ENCODE data around the gene ARRB1. TPM values are rescaled to one million over a fixed set of nuclear protein-coding genes. Genes with fewer than 3 reads are reported as not detected.

The ARRB1 gene
- total and polyA plus RNA-seq, 10 of the 15 experiments (the other 5 are each of a cell fraction or from before 2014, with no cell fraction given): 0.39 to 12.9 (median 1.7) TPM

DNA sequence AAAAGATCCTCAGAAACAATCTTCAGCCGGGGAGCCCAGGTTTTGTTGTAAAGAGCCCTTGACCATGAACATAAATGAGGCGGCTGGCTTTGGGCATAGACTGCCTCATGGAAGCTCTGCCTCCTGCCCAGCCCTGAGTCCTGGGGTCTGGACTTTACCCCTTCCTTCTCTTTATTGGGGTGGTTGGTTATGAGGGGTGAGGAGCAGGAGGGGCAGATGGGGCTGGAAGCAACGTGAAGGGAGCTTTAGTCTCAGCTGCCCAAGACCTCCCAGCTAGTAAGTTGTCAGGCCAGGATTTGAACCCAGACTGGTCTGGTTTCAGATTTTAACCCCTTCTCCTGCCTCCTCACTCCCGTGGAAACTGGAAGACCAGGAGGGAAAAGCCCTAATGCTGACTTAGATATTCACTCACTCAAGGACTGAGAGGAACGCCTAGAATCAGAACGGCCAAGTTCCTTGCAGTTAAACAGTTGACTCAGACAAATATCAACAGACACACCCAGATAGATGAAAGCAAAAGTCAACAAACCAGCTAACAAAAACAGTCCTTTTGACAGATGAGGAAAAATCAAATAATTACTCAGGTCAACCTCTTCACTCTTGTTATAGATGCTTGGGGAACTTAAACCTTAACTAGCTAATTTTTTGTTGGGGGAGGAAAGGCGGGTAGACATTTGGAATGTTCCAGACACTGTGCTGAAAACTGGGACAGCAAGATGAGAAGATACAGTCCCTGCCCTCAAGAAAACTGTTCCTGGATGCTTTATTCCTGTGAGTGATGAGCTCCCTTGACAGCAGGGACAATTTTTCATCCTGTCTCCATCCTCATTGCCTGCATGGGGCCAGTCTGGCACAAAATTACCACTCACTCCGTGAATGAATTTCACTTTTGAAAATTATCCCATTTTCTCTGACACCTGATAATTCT lies 20.8 kb upstream of the ARRB1 start (continued):
- TF ChIP-seq CUX1 (IDR thresholded peaks at IDR 0.05; ENCODE audit: insufficient replicate concordance, low read depth, low read length): no peak
- TF ChIP-seq DPF2 (IDR thresholded peaks at IDR 0.05): no peak
- TF ChIP-seq SMARCA5 (IDR thresholded peaks at IDR 0.05): no peak
- TF ChIP-seq, protein P1, sequence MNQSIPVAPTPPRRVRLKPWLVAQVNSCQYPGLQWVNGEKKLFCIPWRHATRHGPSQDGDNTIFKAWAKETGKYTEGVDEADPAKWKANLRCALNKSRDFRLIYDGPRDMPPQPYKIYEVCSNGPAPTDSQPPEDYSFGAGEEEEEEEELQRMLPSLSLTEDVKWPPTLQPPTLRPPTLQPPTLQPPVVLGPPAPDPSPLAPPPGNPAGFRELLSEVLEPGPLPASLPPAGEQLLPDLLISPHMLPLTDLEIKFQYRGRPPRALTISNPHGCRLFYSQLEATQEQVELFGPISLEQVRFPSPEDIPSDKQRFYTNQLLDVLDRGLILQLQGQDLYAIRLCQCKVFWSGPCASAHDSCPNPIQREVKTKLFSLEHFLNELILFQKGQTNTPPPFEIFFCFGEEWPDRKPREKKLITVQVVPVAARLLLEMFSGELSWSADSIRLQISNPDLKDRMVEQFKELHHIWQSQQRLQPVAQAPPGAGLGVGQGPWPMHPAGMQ (IDR thresholded peaks at IDR 0.05; ENCODE audit: borderline replicate concordance): no peak
- no peak for TF ChIP-seq TARDBP (IDR thresholded peaks at IDR 0.05; ENCODE audit: borderline replicate concordance)
- no peak for TF ChIP-seq PML (IDR thresholded peaks at IDR 0.05; ENCODE audit: low read length)
- TF ChIP-seq, protein P2, sequence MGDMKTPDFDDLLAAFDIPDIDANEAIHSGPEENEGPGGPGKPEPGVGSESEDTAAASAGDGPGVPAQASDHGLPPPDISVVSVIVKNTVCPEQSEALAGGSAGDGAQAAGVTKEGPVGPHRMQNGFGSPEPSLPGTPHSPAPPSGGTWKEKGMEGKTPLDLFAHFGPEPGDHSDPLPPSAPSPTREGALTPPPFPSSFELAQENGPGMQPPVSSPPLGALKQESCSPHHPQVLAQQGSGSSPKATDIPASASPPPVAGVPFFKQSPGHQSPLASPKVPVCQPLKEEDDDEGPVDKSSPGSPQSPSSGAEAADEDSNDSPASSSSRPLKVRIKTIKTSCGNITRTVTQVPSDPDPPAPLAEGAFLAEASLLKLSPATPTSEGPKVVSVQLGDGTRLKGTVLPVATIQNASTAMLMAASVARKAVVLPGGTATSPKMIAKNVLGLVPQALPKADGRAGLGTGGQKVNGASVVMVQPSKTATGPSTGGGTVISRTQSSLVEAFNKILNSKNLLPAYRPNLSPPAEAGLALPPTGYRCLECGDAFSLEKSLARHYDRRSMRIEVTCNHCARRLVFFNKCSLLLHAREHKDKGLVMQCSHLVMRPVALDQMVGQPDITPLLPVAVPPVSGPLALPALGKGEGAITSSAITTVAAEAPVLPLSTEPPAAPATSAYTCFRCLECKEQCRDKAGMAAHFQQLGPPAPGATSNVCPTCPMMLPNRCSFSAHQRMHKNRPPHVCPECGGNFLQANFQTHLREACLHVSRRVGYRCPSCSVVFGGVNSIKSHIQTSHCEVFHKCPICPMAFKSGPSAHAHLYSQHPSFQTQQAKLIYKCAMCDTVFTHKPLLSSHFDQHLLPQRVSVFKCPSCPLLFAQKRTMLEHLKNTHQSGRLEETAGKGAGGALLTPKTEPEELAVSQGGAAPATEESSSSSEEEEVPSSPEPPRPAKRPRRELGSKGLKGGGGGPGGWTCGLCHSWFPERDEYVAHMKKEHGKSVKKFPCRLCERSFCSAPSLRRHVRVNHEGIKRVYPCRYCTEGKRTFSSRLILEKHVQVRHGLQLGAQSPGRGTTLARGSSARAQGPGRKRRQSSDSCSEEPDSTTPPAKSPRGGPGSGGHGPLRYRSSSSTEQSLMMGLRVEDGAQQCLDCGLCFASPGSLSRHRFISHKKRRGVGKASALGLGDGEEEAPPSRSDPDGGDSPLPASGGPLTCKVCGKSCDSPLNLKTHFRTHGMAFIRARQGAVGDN (IDR thresholded peaks at IDR 0.05): no peak
- TF ChIP-seq EZH2 (IDR thresholded peaks at IDR 0.05; ENCODE audit: borderline replicate concordance, control insufficient read depth, low read depth, low read length): no peak

All from GM12878 (cell line).